Pancreas (tissue), 10 donors: ENCODE results near the gene VSTM2B. TPM values are rescaled to one million over a fixed set of nuclear protein-coding genes. Genes with fewer than 3 reads are reported as not detected.

Experiments
- ATAC-seq, 4 donors: fragments of 200-7000 bp; cut with Tn5 transposase; one replicate each; pipeline versions ENCODE4 v1.8.0 to v1.9.1; 2020; ENCODE audit warnings: mild to moderate bottlenecking in 4 of 4, moderate library complexity in 4 of 4
- DNase-seq, 6 donors: peaks; one replicate each; pipeline ENCODE4 v3.0.0-alpha.2; 2020
- FAIRE-seq: peaks from 2 replicates; lab custom pipeline; 2012; peaks lifted over from hg19 to GRCh38; lab: Jason Lieb, UNC
- H3K27ac ChIP-seq, 4 donors: fragments of 200-600 bp; sonication (generic); 1 replicate in 3 of 4; 2 replicates in 1 of 4; pipeline versions ENCODE4 v1.5.0 to v1.8.0; 2020
- H3K27me3 ChIP-seq, 4 donors: fragments of 200-600 bp; one replicate each; pipeline ENCODE4 v1.8.0; 2021
- H3K36me3 ChIP-seq, 3 donors: fragments of 200-600 bp; sonication (generic) in 1 of 3; one replicate each; pipeline versions ENCODE4 v1.5.0 to v1.8.0; 2020 to 2021
- H3K4me1 ChIP-seq, 3 donors: fragments of 200-600 bp; one replicate each; pipeline ENCODE4 v1.8.0; 2021
- H3K4me3 ChIP-seq, 4 donors: fragments of 200-600 bp; sonication (generic) in 2 of 4; one replicate each; pipeline versions ENCODE4 v1.5.0 to v1.8.0; 2020 to 2021
- H3K9me3 ChIP-seq, 4 donors: fragments of 200-600 bp; one replicate each; pipeline ENCODE4 v1.8.0; 2021
- CTCF ChIP-seq, 4 donors: fragments of 200-600 bp; sonication (generic) in 3 of 4; IDR thresholded peaks; one replicate each; pipeline versions ENCODE4 v1.5.0 to v1.8.0; 2021; ENCODE audit warnings: antibody characterized with exemption in 4 of 4
- WGBS, 2 donors: extraction: QIAGEN DNeasy Blood & Tissue Kit; methylation state at CpG; one replicate each; pipeline ENCODE4 v1.1.7; 2013; 5-methylcytosine and 5-hydroxymethylcytosine counted together
- intact Hi-C, 3 donors: fragments of 100-400 bp; cut with DNase I; formaldehyde crosslinking; loops; one replicate each; pipeline versions ENCODE4 v1.11.1 to v1.14.2; 2022
- polyA plus RNA-seq, 2 donors: library from polyadenylated mRNA; stranded (reverse); fragments of 200-250 nt; gene quantifications; one replicate each; pipeline ENCODE4 v1.2.3, GENCODE V29; 2013
- total RNA-seq, 6 donors: library from RNA; stranded (reverse); fragmentation: NEBNext Ultra II Directional in 4 of 6; extraction: Animal tissue kit (Norgen Biotek cat#: 25700) in 4 of 6; gene quantifications; one replicate each; pipeline versions ENCODE4 v1.2.1 to v1.2.4, GENCODE V29; 2021 to 2023
- donor health status: healthy with polysubstance abuse.
- donor health status: DM: no; HTN: no; CAD: no; lungs with moderate emphysema.
- donor health status: DM: no; HTN: no; CAD: no.
- donor health status: control.
- donor health status: control.
- donor health status: Bipolar disorder and iron deficiency.
- donor health status: DM: yes; HTN: yes; CAD: no.
- donor health status: DM: no; HTN: no; CAD: no.
- donor health status: DM: no; HTN: no; CAD: no.
- donor health status: DM: yes; HTN: yes; CAD: no.

The VSTM2B gene
- total and polyA plus RNA-seq, 8 donors, result 0.05 TPM; not detected in 7

- no peak for FAIRE-seq
- H3K9me3 ChIP-seq, result no peaks in the 10 kb centered on the region
- peak in 1 of 6 donors; percentile 24 for DNase-seq
- no peaks in the 10 kb centered on the region for H3K27me3 ChIP-seq
- no peaks in the 10 kb centered on the region for H3K36me3 ChIP-seq
- no peak overlapping the region for H3K4me3 ChIP-seq
- H3K27ac ChIP-seq, result no peak overlapping the region
- 58 to 66% methylated on average over 9 of the region's 9 CpGs for WGBS, 2 donors
- intact Hi-C loops, result no loop called here
- no peak for ATAC-seq
- TF ChIP-seq CTCF (IDR thresholded peaks at IDR 0.05), result no peak
- H3K4me1 ChIP-seq, result no peaks in the 10 kb centered on the region
Measured at GRCh38 chr19:29516821-29517395, 8.9 kb upstream of the VSTM2B start.

DNA sequence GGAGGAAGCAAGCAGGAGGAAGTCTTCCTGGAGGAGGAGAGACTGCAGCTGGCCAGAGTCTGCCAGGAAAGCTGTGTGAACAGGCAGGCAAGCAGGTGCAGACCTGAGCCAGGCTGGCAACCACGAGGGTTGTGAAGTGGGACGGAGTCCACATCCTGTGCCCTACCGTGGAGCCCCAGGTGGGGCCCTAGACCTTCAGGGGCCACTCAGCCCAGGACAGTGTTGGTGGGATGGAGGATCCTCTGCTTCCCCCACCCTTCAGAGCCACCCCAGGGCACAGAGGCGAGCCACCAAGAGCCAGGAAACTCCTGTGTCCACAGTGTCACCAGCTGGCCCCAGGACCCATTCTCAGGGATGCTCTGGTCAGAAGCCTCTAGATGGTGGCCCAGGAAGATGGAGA is 8.4 kb upstream of the VSTM2B start:
- Histone ChIP-seq H3K27ac (no peak overlapping the region), H3K4me1 (no peaks in the 10 kb centered on the region), H3K36me3 (no peaks in the 10 kb centered on the region), H3K4me3 (no peak overlapping the region), H3K27me3 (no peaks in the 10 kb centered on the region), H3K9me3 (no peaks in the 10 kb centered on the region)
- intact Hi-C loops, result no loop called here
- no peak for TF ChIP-seq CTCF (IDR thresholded peaks at IDR 0.05)
- DNase-seq (peak in 2 of 6 donors; percentile 36 to 47), ATAC-seq (no peak), FAIRE-seq (no peak)
- WGBS, 2 donors, result 42 to 65% methylated on average over 4 of the region's 4 CpGs

DNA sequence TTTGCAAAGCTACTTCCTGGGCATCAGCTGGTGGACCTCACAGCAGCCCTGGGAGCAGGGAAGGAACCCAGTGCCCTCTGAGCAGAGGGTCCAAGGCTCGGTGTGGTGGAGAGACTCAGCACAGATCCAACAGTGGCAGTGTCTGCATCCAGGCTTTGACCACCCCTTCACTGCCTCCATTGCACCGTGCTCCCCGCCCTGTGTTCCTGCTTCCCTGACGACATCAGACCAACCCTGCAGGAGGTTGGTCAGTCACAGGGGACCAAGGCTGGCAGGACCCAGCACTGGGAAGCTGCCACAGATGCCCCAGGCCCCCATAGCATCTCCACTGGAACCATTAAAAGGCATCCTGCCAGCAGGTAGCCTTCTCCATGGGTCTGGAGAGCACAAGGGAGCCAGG is 7.8 kb upstream of the VSTM2B start:
- intact Hi-C loops, result no loop called here
- no peak overlapping the region for H3K4me3 ChIP-seq
- no peaks in the 10 kb centered on the region for H3K27me3 ChIP-seq
- H3K27ac ChIP-seq, result no peak overlapping the region
- no peaks in the 10 kb centered on the region for H3K36me3 ChIP-seq
- FAIRE-seq (no peak), DNase-seq (peak in 2 of 6 donors; percentile 20 to 41), ATAC-seq (no peak)
- TF ChIP-seq CTCF (IDR thresholded peaks at IDR 0.05), result no peak
- H3K9me3 ChIP-seq, result no peaks in the 10 kb centered on the region
- no peaks in the 10 kb centered on the region for H3K4me1 ChIP-seq
- WGBS, 2 donors, result 58 to 70% methylated on average over 4 of the region's 4 CpGs

- no peak for ATAC-seq
- Histone ChIP-seq H3K36me3 (no peaks in the 10 kb centered on the region), H3K4me3 (no peak overlapping the region), H3K4me1 (no peaks in the 10 kb centered on the region), H3K27me3 (no peaks in the 10 kb centered on the region), H3K27ac (no peak overlapping the region), H3K9me3 (no peaks in the 10 kb centered on the region)
- WGBS, 2 donors, result 42 to 56% methylated on average over 5 of the region's 5 CpGs
- intact Hi-C loops, result no loop called here
- no peak for FAIRE-seq
- no peak for TF ChIP-seq CTCF (IDR thresholded peaks at IDR 0.05)
- peak in 2 of 6 donors; percentile 26 to 34 for DNase-seq
Measured at GRCh38 chr19:29519146-29519545, 6.6 kb upstream of the VSTM2B start.

GRCh38 chr19:29519931-29520330 is 5.9 kb upstream of the VSTM2B start:
- Histone ChIP-seq H3K27me3 (peaks cover 0 to 3% (median 0%) of the 10 kb centered on the region in 4 donors), H3K4me1 (no peaks in the 10 kb centered on the region), H3K27ac (no peak overlapping the region), H3K9me3 (no peaks in the 10 kb centered on the region), H3K4me3 (no peak overlapping the region), H3K36me3 (no peaks in the 10 kb centered on the region)
- no peak for ATAC-seq
- DNase-seq, result peak in 1 of 6 donors; percentile 20
- no peak for FAIRE-seq
- 43 to 62% methylated on average over 8 of the region's 8 CpGs for WGBS, 2 donors
- TF ChIP-seq CTCF (IDR thresholded peaks at IDR 0.05), result no peak
- intact Hi-C loops, result no loop called here
